NCI-H510A treated with DMSO at 0.1 percent for 48 hours (cell line): ENCODE data around the gene NDUFB5.
A peak's percentile ranks its signal among the peaks of the same experiment; 100 is the strongest.
"Not testable (repeated sequence)": the region's sequence is repeated elsewhere in the genome, so short reads cannot be mapped to it uniquely, and the experiment has no call there.

Experiments
- DNase-seq: peaks from one replicate; lab custom pipeline; 2025; lab: John Stamatoyannopoulos, UW

The NDUFB5 gene

DNA sequence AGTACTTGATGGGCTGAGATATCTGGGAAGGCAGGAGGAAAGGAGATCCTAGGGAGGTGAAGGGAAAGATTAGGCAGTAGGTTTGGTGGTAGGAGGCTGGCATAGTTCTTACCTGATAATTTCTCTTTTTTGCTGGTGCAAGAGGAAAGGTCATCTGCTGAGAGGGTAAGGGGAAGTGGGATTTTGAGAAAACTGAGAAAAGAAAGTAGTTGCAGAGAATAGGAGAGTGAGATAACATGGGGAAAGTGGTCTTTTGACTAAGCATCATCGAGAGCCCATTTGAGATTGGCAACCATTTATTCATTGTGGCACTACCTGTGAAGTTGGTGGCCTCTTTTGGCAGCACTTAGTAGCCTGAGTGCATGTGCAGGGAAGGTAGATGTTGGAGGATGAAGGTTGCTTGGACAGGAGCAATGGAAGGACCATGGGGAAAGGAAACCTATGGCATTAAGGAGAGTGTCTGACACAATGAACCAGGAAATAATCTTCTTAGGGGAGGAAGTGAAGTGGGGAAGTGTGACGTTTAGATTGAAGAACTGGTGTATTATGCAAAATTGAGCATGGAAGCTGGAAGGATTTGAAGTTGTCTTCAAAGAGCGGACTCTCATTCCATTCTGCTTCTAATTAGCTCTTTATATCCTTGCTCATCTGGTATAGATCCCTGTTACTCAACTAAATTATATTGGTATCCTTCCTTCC lies 26.3 kb downstream of the NDUFB5 start:
- no peak for DNase-seq

- no peak for DNase-seq
These were observed 35.9 kb downstream of the NDUFB5 start for GRCh38 chr3:179640469-179640868.

- DNase-seq: no peak
These were observed 38.3 kb downstream of the NDUFB5 start for GRCh38 chr3:179642871-179643270.

GRCh38 chr3:179643837-179644236 lies 39.2 kb downstream of the NDUFB5 start:
- DNase-seq: not testable (repeated sequence)

GRCh38 chr3:179646177-179646576 lies 41.6 kb downstream of the NDUFB5 start:
- DNase-seq: no peak

GRCh38 chr3:179651687-179652446 lies 47.3 kb downstream of the NDUFB5 start:
- DNase-seq: no peak

GRCh38 chr3:179652447-179653095 lies 48.0 kb downstream of the NDUFB5 start, which contains the start of gene USP13:
USP13 (plus strand) TSS chr3:179653040; CDS start chr3:179653226, 186 bp downstream.
- DNase-seq: peak; percentile 64

DNA sequence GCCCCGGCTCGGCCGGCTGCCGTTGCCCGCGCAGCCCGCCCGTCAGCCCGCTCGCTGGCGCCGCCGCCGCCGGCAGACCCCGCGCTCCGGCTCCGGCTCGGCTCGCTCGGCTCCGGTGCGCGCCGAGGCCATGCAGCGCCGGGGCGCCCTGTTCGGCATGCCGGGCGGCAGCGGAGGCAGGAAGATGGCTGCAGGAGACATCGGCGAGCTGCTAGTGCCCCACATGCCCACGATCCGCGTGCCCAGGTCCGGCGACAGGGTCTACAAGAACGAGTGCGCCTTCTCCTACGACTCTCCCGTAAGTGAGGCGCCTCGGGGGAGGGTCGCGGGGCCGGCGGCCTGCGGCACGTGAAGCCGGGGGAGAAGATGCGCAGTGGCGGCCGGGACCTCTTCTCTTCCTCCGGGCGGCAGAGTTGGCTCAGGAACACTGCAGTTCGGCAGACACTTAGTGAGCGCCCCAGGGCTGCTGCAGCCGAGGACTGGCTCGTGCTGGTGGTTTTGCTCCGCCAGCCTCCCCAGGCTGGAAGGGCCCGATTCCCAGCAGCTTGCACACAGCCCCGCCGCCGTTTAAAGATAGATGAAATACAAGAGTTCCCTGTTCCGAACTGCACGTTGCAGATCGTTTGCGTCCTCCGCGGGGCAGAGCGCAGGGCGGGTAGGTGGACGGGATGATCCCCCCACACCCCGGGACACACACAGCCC lies 48.7 kb downstream of the NDUFB5 start:
- peak; percentile 64 for DNase-seq

DNA sequence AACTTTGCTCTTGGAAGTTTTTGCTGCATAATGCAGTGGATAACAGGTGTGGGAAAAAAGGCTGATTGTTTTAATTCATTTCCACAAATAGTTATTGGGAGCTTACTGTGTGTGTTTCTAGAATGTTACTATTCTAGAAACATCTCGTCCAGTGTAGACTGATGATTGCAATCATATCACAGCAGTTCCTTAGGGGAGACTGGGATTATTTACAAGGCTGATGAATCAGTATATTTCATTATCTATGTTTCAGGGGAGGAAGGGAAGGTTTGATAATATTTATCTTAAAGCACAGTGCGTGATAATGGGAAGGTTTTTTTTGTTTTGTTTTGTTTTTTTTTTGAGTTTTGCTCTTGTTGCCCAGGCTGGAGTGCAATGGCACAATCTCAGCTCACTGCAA lies 50.6 kb downstream of the NDUFB5 start:
- DNase-seq: no peak

DNA sequence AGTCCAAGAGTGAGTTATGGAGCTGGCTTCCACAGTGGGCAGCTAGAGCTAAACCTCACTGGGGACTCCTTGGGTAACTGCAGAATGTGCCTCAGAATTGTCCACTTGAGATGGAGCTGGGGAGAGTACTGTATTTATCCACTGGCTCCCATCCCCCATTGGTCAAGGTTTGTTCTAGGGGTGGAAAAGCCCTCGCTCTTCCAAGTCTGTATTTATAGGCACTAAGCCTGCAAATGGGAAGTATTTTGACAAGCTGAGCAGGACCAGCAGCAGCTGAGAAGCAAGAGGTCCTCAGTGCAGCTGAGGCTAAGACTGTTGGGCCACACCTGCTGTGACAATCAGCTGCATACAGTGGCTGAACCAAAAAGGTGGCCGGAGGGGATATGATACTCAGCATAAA lies 54.0 kb downstream of the NDUFB5 start:
- DNase-seq: no peak

- no peak for DNase-seq
These were observed 56.3 kb downstream of the NDUFB5 start for GRCh38 chr3:179660872-179661271.

DNA sequence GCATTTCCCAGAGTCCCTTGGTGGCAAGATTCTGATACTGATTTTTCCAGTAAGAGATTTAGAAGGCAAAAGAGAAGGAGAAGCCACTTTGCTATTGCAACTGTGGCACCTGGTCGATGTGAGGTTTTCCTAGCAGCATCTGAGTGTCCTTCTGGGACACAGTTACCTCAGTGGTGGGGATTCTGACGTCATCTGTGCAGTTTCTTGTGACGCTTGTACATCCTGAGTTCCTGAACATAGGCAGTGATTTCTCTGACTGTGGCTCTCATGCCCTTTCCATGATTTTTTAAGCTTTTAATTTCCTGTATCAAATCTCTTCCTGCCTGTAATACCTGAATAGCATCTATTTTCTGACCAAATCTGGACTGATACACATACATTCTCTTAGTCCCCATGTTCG lies 57.2 kb downstream of the NDUFB5 start:
- DNase-seq: no peak

DNA sequence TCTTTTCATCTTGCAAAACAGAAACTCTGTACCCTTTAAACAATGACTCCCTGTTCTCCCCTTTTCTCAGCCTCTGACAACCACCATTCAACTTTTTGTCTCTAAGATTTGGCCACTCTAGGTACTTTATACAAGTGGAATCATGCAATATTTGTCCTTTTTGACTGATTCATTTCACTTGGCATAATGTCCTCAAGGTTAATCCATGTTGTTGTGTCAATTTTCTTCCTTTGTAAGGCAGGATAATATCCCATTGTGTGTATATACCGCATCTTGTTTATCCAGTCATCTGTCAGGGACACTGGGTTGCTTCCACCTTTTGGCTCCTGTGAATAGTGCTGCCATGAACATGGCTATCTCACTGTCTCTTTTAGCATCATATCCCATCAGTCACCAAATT lies 58.5 kb downstream of the NDUFB5 start:
- no peak for DNase-seq

GRCh38 chr3:179666030-179666429 lies 61.4 kb downstream of the NDUFB5 start:
- no peak for DNase-seq

GRCh38 chr3:179666436-179667035 lies 61.9 kb downstream of the NDUFB5 start:
- DNase-seq: no peak

GRCh38 chr3:179668429-179668828 lies 63.8 kb downstream of the NDUFB5 start:
- no peak for DNase-seq

- no peak for DNase-seq
These were observed 65.7 kb downstream of the NDUFB5 start for GRCh38 chr3:179670311-179670710.

- DNase-seq: no peak
These were observed 66.7 kb downstream of the NDUFB5 start for GRCh38 chr3:179671309-179671708.

GRCh38 chr3:179671747-179672242 lies 67.2 kb downstream of the NDUFB5 start:
- DNase-seq: no peak

- DNase-seq: no peak
These were observed 68.3 kb downstream of the NDUFB5 start for GRCh38 chr3:179672918-179673317.

DNA sequence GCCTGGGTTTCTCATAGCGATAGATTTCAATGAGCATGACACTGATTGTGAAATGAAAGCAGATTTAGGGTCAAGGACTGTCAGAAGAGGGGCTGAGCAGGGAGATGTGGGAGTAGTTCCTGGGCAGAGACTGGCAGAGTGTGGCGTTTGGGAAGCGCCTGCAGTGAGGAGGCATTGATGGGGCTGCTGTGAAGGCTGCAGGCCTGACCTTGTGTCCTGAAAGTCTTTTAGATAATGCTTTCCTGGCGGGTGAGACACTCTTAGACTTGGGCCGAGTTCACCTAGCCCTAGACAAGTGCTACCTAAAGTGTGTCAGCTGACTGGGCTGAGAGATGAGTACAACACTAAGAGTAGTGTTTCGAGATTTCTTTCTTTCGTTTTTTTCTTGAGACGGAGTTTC lies 68.9 kb downstream of the NDUFB5 start:
- no peak for DNase-seq

DNA sequence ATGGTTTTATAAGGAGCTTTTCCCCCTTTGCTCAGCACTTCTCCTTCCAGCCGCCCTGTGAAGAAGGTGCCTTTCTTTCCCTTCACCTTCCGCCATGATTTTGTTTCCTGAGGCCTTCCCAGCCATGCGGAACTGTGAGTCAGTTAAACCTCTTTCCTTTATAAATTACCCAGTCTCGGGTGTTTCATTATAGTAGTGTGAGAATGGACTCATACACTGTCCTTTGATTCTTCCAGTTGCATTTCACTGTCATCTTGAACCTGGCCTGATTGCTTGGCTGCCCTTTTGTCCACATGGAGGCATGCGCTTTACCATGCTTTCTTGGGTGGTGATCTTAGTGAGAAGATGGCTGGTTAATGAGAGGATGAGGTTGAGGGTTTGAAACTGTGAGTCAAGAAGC lies 71.5 kb downstream of the NDUFB5 start:
- no peak for DNase-seq
